ENCODE results near the gene PSMG1. TPM values are rescaled to one million over a fixed set of nuclear protein-coding genes. Genes with fewer than 3 reads are reported as not detected.
A peak's percentile ranks its signal among the peaks of the same experiment; 100 is the strongest.

The PSMG1 gene
- total RNA-seq, 1 donor: 61.2 TPM

DNA sequence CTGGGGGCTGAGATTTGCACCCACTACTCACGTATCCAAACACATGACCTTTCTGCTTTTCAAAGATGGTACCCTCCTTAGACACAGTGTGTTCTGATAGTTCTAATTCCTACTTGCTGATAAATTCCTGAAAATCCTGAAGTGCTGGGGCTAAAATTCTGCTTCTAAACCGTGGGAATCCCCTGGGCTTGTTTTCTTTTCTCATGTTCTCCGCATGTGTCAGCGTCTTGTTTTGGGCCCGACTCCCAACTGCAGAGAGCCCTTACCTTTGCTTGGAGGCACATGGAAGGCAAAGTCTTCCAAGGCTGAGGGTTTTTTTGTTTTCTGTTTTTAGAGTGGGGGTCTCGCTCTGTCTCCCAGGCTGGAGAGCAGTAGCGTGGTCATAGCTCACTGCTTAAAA lies 27.2 kb downstream of the PSMG1 start:
- TF ChIP-seq, protein P1, sequence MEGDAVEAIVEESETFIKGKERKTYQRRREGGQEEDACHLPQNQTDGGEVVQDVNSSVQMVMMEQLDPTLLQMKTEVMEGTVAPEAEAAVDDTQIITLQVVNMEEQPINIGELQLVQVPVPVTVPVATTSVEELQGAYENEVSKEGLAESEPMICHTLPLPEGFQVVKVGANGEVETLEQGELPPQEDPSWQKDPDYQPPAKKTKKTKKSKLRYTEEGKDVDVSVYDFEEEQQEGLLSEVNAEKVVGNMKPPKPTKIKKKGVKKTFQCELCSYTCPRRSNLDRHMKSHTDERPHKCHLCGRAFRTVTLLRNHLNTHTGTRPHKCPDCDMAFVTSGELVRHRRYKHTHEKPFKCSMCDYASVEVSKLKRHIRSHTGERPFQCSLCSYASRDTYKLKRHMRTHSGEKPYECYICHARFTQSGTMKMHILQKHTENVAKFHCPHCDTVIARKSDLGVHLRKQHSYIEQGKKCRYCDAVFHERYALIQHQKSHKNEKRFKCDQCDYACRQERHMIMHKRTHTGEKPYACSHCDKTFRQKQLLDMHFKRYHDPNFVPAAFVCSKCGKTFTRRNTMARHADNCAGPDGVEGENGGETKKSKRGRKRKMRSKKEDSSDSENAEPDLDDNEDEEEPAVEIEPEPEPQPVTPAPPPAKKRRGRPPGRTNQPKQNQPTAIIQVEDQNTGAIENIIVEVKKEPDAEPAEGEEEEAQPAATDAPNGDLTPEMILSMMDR (IDR thresholded peaks at IDR 0.05; ENCODE audit: extremely low read depth, low read depth, low read length): no peak
- peaks cover 4% of the 10 kb centered on the region for H3K4me1 ChIP-seq (ENCODE audit: insufficient read depth, low read length)
- no peaks in the 10 kb centered on the region for H3K79me2 ChIP-seq (ENCODE audit: insufficient read depth, low read length)
- no peaks in the 10 kb centered on the region for H3K9me3 ChIP-seq (ENCODE audit: low read depth, low read length)
- no peak overlapping the region for H2AFZ ChIP-seq (ENCODE audit: low read length)
- H3K36me3 ChIP-seq (ENCODE audit: insufficient read depth, low read length): no peaks in the 10 kb centered on the region
- peak overlapping the region; percentile 25 for H3K4me2 ChIP-seq (ENCODE audit: insufficient read depth, low read length)
- peaks cover 3% of the 10 kb centered on the region for H3K27me3 ChIP-seq (ENCODE audit: insufficient read depth, low read length)
- no peaks in the 10 kb centered on the region for H4K20me1 ChIP-seq (ENCODE audit: insufficient read depth, low read length)
- peak; percentile 93 for DNase-seq (ENCODE audit: insufficient read length, low spot score, missing footprints)
- no peak overlapping the region for H3K27ac ChIP-seq (ENCODE audit: low read depth, low read length)
- no peak overlapping the region for H3K4me3 ChIP-seq (ENCODE audit: insufficient read depth, low read length)

DNA sequence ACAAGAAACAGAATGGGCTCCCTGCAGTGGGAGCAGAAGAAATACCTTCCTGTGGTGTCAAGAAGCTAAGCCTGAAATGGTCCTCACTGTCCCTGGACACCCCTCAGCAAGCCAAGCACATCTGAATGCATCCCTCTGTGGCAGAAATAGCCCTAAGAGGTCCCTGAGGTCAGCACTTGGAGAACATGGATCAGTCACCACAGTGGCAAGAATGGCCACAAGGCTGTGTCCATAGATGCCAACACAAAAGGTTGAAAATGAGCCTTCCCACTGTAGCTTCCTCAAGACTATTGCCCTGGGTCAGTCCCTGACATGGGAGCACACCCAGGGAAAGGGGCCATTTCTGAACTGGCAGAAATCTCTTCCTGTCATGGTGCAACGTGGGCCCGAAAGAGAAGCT lies 27.7 kb downstream of the PSMG1 start:
- TF ChIP-seq, protein P1 (IDR thresholded peaks at IDR 0.05; ENCODE audit: extremely low read depth, low read depth, low read length): no peak
- H3K27me3 ChIP-seq (ENCODE audit: insufficient read depth, low read length): peaks cover 3% of the 10 kb centered on the region
- no peak for DNase-seq (ENCODE audit: insufficient read length, low spot score, missing footprints)
- no peaks in the 10 kb centered on the region for H3K79me2 ChIP-seq (ENCODE audit: insufficient read depth, low read length)
- peak overlapping the region; percentile 25 for H3K4me2 ChIP-seq (ENCODE audit: insufficient read depth, low read length)
- H3K9me3 ChIP-seq (ENCODE audit: low read depth, low read length): no peaks in the 10 kb centered on the region
- H3K36me3 ChIP-seq (ENCODE audit: insufficient read depth, low read length): no peaks in the 10 kb centered on the region
- no peak overlapping the region for H3K27ac ChIP-seq (ENCODE audit: low read depth, low read length)
- peaks cover 4% of the 10 kb centered on the region for H3K4me1 ChIP-seq (ENCODE audit: insufficient read depth, low read length)
- H2AFZ ChIP-seq (ENCODE audit: low read length): no peak overlapping the region
- no peak overlapping the region for H3K4me3 ChIP-seq (ENCODE audit: insufficient read depth, low read length)
- no peaks in the 10 kb centered on the region for H4K20me1 ChIP-seq (ENCODE audit: insufficient read depth, low read length)

DNA sequence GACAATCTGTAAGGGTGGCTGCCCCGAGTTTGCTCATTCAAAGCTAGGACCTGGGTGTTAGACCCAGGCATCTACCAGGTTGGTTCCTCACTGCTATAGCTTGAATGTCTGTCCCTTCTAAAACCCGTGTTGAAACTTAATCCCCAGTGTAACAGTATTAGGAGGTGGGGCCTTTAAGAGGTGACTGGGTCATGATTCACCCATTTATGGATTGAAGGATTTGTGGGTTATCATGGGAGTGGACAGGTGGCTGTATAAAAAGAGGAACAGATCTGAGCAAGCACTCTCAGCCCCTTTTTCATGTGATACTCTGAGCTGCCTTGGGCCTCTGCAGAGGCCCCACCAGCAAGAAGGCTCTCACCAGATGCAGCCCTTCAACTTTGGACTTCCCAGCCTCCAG lies 29.4 kb downstream of the PSMG1 start:
- no peaks in the 10 kb centered on the region for H3K79me2 ChIP-seq (ENCODE audit: insufficient read depth, low read length)
- DNase-seq (ENCODE audit: insufficient read length, low spot score, missing footprints): no peak
- no peak overlapping the region for H3K4me2 ChIP-seq (ENCODE audit: insufficient read depth, low read length)

DNA sequence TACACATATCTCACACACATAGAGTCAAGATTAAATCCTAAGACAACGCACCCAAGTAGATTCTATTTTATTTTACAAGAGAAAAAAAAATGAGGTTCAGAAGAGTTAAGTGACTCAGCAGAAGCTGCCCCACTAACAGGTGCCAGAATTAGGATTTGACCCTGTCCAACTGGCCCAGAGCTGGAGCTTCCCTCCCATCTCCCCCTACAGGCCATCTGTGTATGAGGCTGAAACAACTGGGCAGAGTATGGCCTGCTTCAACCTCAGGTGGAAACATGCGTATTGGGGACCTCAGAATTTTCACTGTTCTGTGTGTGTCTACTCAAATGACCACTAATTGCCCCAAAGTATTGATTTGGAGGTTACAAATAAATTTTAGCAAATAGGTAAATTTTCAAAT lies 29.9 kb downstream of the PSMG1 start:
- H3K79me2 ChIP-seq (ENCODE audit: insufficient read depth, low read length): no peaks in the 10 kb centered on the region
- H3K4me2 ChIP-seq (ENCODE audit: insufficient read depth, low read length): no peak overlapping the region
- no peaks in the 10 kb centered on the region for H4K20me1 ChIP-seq (ENCODE audit: insufficient read depth, low read length)
- H3K36me3 ChIP-seq (ENCODE audit: insufficient read depth, low read length): no peaks in the 10 kb centered on the region
- TF ChIP-seq, protein P1 (IDR thresholded peaks at IDR 0.05; ENCODE audit: extremely low read depth, low read depth, low read length): peak; percentile 56
- no peak overlapping the region for H3K4me3 ChIP-seq (ENCODE audit: insufficient read depth, low read length)
- DNase-seq (ENCODE audit: insufficient read length, low spot score, missing footprints): no peak
- no peak overlapping the region for H2AFZ ChIP-seq (ENCODE audit: low read length)
- H3K4me1 ChIP-seq (ENCODE audit: insufficient read depth, low read length): peaks cover 4% of the 10 kb centered on the region
- peaks cover 8% of the 10 kb centered on the region for H3K27me3 ChIP-seq (ENCODE audit: insufficient read depth, low read length)
- no peaks in the 10 kb centered on the region for H3K9me3 ChIP-seq (ENCODE audit: low read depth, low read length)
- no peak overlapping the region for H3K27ac ChIP-seq (ENCODE audit: low read depth, low read length)

More for the DNA sequence above, 29.4 kb downstream of the PSMG1 start:
- Histone ChIP-seq H3K27me3 (ENCODE audit: insufficient read depth, low read length) (peaks cover 8% of the 10 kb centered on the region), H3K4me3 (ENCODE audit: insufficient read depth, low read length) (no peak overlapping the region), H3K36me3 (ENCODE audit: insufficient read depth, low read length) (no peaks in the 10 kb centered on the region), H3K4me1 (ENCODE audit: insufficient read depth, low read length) (peaks cover 4% of the 10 kb centered on the region), H2AFZ (ENCODE audit: low read length) (no peak overlapping the region), H3K9me3 (ENCODE audit: low read depth, low read length) (no peaks in the 10 kb centered on the region), H3K27ac (ENCODE audit: low read depth, low read length) (no peak overlapping the region), H4K20me1 (ENCODE audit: insufficient read depth, low read length) (no peaks in the 10 kb centered on the region)
- TF ChIP-seq, protein P1 (IDR thresholded peaks at IDR 0.05; ENCODE audit: extremely low read depth, low read depth, low read length): no peak

Measured in osteoblast (primary cell).